Activated gamma-delta T cell (primary cell): ENCODE results near the gene B4GALNT1.

ENCODE experiments used
- DNase-seq: peaks from one replicate; lab custom pipeline; 2025; lab: John Stamatoyannopoulos, UW

B4GALNT1 gene

GRCh38 chr12:57585156-57585555, 47.8 kb downstream of the B4GALNT1 start:
- DNase-seq: no peak

GRCh38 chr12:57584690-57585089, 48.3 kb downstream of the B4GALNT1 start:
- no peak for DNase-seq

GRCh38 chr12:57584050-57584449, 49.0 kb downstream of the B4GALNT1 start:
- no peak for DNase-seq

- no peak for DNase-seq
Measured at GRCh38 chr12:57583008-57583831, 49.8 kb downstream of the B4GALNT1 start.

DNA sequence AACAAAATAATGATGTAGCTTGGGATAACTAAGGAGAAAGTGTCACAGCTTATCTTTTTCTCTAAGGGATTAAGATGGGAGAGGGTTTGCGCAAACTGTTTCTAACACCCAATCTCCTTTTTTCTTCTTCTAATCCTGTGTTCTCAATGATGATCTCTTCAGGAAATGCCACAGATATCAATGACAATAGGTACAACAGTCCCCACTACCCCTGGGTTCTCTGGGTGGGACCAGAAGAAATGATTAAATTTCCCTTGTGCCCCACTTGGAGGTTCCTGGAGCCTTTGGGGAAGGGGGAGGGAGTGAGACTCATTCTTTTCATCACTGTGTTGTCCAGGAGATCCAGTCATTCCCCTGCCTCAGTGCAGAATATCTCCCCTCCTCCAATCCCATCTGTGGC, 50.6 kb downstream of the B4GALNT1 start:
- no peak for DNase-seq

- DNase-seq: no peak
Measured at GRCh38 chr12:57581802-57582201, 51.2 kb downstream of the B4GALNT1 start.

GRCh38 chr12:57580466-57580795, 52.6 kb downstream of the B4GALNT1 start:
- no peak for DNase-seq

DNA sequence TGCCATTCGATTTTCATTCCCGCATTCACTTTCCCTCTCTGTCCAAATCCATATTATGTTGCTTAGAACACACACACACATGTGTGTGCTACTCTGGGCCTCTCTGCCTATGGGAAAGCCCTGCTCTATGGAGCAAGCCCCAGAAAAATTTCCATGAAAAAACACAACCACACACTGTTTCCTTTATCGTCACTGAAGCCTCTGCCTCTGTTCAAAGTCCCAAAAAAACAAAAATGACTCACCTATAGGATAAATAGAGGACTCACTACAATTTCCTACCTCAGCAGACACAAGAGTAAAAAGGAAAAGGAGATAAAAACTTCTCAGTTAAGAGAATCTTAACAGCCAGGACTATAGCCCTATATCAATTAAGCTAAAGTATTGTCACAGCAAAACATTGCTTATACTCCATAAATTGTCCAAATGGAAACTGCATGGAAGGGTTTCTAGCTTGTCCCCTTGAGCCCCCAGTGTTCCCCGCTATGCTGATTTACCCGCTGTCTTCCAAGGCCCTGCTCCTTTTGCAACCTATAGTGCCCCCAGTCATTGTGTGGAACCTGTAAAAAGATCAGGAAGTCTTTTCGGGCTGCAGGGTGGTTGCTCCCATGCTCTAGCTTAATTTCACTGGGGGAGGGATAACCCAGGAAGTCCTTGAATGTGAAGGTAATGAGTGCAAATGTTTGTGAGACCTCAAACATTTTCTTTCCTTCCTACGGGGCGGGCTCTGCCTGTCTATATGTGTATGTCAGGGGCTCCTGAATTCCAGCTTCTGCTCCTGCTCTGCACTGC, 53.1 kb downstream of the B4GALNT1 start:
- DNase-seq: no peak

DNA sequence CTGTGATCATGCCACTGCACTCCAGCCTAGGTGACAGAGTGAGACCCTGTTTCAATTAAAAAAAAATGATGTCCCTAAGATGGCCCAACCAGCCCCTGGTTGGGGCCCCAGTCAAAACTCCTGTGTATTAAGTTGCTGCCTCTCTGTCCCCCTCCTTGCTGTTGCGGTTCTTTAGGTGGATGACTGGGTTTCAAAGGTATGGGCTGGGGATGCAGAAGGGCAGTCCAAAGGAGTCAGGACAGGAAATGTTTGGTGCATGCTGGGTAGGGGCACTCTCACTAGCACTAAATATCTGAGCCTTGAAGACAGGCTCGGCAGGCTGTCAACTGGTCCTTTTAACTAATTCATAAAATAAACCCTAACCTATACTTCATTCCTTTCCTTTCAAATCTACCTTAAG, 54.0 kb downstream of the B4GALNT1 start:
- DNase-seq: no peak

- no peak for DNase-seq
Measured at GRCh38 chr12:57577981-57578758, 54.8 kb downstream of the B4GALNT1 start.

DNA sequence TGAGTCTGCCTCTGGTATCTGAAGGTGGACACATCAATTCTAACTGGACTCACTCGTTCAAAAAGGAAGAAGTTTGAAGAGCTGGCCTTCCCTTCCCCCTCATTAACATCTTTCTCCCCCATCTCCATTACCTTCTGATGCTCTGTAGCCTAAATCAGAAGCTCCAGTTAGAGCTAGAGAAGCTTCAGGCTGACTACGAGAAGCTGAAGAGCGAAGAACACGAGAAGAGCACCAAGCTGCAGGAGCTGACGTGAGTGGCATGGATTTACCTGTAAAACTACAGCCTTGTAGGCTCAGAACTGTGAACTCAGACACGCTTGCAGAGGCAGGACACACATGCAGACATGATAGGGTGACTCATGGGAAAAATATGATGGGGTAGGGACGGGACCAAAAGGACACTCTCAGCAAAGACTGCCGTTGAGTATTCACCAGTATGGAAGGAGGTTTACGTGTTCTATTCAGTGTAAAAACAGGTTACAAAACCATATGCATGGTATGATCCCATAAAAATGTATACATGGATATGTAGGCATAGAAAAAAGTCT, 56.3 kb downstream of the B4GALNT1 start:
- DNase-seq: no peak
